ENCODE results near the gene ASXL1.

Gene ASXL1

DNA sequence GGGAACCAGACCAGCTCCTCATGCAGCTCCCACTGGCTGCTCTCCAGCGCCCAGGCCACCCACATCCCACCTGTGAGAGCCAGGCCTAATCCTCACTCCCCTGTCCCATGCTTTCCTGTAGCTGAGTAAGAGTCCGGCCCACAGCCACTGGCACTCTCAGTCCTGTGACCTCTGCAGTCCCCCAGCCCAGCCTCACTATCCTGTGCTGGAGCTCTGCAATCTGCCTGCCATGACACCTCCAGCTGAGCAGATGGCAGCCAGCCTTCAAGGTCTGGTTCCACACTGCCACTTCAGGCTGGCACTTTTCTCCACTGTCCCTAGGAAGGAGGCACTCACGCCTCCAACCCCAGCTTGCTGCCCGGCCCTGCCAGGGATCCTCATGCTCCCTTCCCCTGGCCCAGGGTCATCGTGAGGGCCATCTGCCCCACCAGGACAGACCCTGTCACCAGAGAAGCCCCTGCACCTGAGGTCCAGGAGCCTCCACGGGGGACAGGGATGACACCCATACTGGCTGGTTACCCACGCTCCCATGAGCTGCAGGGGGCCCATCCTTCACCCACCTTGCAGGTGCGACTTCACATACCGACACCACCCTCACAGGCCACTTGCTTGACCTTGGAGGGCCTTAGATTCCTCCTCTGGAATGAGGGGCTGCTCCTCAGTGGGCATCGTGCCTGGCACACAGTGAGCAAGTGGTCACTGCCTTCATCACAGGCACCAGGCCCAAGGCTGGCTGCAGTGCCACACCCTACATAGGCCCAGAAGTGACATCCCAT, 100.1 kb downstream of the ASXL1 start:
- Histone ChIP-seq H3K27me3 (replicated peaks; ENCODE audit: control insufficient read depth, insufficient read depth, low read length) (no peaks in the 10 kb centered on the region), H3K36me3 (ENCODE audit: control insufficient read depth, insufficient read depth, low read length) (no peaks in the 10 kb centered on the region; the same call in none of the 2 replicates), H3K4me3 (replicated peaks; ENCODE audit: low read depth, low read length) (no peak overlapping the region)
- DNase-seq (ENCODE audit: extremely low read depth, insufficient read length): no peak
- TF ChIP-seq, protein P1, sequence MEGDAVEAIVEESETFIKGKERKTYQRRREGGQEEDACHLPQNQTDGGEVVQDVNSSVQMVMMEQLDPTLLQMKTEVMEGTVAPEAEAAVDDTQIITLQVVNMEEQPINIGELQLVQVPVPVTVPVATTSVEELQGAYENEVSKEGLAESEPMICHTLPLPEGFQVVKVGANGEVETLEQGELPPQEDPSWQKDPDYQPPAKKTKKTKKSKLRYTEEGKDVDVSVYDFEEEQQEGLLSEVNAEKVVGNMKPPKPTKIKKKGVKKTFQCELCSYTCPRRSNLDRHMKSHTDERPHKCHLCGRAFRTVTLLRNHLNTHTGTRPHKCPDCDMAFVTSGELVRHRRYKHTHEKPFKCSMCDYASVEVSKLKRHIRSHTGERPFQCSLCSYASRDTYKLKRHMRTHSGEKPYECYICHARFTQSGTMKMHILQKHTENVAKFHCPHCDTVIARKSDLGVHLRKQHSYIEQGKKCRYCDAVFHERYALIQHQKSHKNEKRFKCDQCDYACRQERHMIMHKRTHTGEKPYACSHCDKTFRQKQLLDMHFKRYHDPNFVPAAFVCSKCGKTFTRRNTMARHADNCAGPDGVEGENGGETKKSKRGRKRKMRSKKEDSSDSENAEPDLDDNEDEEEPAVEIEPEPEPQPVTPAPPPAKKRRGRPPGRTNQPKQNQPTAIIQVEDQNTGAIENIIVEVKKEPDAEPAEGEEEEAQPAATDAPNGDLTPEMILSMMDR (IDR thresholded peaks at IDR 0.05; ENCODE audit: insufficient read depth, low read length, poor library complexity, severe bottlenecking): no peak

DNA sequence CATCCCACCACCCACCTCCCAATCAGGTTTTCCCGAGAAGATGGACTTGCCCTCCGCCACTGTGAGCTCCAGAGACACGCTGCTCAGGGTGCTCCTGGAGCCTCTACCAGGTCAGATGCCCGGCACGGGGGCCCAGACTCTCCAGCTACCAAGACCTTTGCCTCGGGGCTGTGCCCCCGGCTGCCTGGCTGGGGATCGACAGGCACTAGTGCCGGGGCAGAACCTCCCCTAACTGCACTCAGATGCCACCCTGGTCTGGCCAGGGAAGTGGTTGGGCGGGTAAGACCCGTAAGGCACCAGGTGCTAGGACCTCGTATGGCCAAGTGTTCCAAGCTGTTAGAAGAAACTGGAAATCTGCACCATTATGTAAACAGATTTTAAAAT, 100.7 kb downstream of the ASXL1 start:
- no peak for DNase-seq (ENCODE audit: extremely low read depth, insufficient read length)
- TF ChIP-seq, protein P1 (IDR thresholded peaks at IDR 0.05; ENCODE audit: insufficient read depth, low read length, poor library complexity, severe bottlenecking): no peak
- Histone ChIP-seq H3K27me3 (replicated peaks; ENCODE audit: control insufficient read depth, insufficient read depth, low read length) (no peaks in the 10 kb centered on the region), H3K4me3 (replicated peaks; ENCODE audit: low read depth, low read length) (no peak overlapping the region), H3K36me3 (ENCODE audit: control insufficient read depth, insufficient read depth, low read length) (no peaks in the 10 kb centered on the region; the same call in 1 of the 2 replicates)

DNA sequence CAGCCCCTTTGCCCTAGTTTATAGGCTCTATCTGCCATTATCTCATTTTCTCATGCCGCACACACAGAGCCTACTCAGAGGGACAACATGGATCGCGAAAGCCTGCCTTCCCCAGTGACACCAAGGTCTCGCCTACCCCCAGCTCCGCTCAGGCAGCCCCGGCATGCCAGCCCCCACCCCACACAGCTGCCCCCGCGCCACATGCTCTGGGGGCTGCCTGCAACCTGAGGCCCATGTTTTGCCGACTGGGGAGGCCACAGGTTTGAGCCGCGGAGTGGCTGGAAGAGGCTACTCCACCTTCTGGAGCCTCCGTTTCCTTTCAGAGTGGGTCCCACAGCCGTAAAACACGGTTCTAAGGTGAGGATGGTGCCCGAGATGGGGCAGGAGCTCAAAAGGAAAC, 102.1 kb downstream of the ASXL1 start:
- TF ChIP-seq, protein P1 (IDR thresholded peaks at IDR 0.05; ENCODE audit: insufficient read depth, low read length, poor library complexity, severe bottlenecking): no peak
- Histone ChIP-seq H3K4me3 (replicated peaks; ENCODE audit: low read depth, low read length) (no peak overlapping the region), H3K27me3 (replicated peaks; ENCODE audit: control insufficient read depth, insufficient read depth, low read length) (no peaks in the 10 kb centered on the region), H3K36me3 (ENCODE audit: control insufficient read depth, insufficient read depth, low read length) (no peaks in the 10 kb centered on the region; the same call in 1 of the 2 replicates)
- DNase-seq (ENCODE audit: extremely low read depth, insufficient read length): no peak

DNA sequence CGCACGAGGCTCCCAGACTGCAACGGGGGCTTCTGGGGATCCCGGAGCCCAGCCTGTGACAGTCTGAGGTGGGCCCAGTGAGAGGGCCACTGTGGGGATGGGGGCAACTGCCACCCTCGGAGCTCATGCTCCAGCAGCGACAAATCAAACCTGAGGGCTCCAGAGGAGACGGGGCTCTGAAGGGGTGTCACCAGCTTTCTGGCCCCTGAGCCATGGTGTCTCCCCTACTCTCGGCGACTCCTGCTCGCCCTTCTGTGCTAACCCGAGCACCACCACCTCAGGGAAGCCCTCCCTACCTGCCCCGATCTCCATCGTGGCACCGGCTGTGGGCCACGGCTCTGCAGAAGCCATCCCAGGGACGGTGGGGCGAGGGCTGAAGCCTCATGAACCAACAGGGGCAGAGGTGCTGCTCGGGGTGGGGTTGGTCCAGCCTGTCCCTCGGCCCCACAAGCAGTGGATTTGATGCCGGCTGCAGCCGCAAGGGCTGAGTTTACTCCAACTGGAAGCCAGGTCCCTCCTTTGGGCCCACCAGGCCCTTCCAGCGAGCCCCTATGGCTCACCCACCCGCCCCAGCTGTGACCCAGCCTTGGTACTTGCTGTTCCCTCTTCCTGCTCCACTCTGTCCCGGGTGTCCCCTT, 102.7 kb downstream of the ASXL1 start:
- Histone ChIP-seq H3K36me3 (ENCODE audit: control insufficient read depth, insufficient read depth, low read length) (no peaks in the 10 kb centered on the region), H3K27me3 (replicated peaks; ENCODE audit: control insufficient read depth, insufficient read depth, low read length) (no peaks in the 10 kb centered on the region), H3K4me3 (replicated peaks; ENCODE audit: low read depth, low read length) (no peak overlapping the region)
- TF ChIP-seq, protein P1 (IDR thresholded peaks at IDR 0.05; ENCODE audit: insufficient read depth, low read length, poor library complexity, severe bottlenecking): no peak
- DNase-seq (ENCODE audit: extremely low read depth, insufficient read length): no peak

DNA sequence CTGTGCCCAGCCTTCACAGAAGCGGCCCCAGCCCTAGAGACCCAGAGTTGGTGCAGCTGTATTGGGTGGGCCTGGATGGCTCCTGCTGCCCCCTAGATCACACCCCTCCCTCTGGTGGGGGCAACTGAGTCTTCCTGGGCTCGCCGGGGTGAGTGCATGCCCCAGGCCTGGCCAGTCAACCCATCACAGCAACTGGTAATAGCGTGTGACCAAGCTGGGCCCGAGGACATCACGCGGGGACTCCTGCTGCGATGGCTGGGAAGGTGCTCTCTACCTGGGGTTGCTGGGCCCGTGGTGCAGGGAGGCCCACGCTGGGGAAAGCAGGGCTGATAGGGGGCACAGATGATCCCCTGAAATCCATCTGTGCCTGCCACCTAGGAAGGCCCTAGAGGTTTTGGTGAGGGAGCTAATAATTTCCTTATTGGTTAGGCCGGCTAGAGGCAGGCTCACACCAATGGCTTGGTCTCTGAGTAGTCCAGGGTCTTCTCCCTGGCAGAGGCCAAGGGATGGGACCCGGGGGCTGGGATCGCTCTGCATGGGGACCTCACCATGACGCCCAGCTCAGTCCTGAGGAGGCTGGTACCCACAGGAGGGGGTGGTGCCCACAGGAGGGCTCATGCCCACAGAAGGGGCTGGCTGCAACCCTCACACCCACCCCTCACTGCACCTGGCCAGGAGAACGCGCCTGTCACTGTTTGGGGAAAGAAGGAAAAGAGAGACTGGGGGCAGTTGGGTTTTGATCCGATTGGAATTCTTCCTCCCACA, 103.9 kb downstream of the ASXL1 start:
- TF ChIP-seq, protein P1 (IDR thresholded peaks at IDR 0.05; ENCODE audit: insufficient read depth, low read length, poor library complexity, severe bottlenecking): no peak
- Histone ChIP-seq H3K4me3 (replicated peaks; ENCODE audit: low read depth, low read length) (no peak overlapping the region), H3K27me3 (replicated peaks; ENCODE audit: control insufficient read depth, insufficient read depth, low read length) (no peaks in the 10 kb centered on the region), H3K36me3 (ENCODE audit: control insufficient read depth, insufficient read depth, low read length) (no peaks in the 10 kb centered on the region)
- no peak for DNase-seq (ENCODE audit: extremely low read depth, insufficient read length)
